PC-3 (cell line): ENCODE measurements around the gene PTPRQ.

ENCODE experiments used
- EZH2 ChIP-seq: fragments of 300-600 bp; sonication (generic); IDR thresholded peaks from one replicate; pipeline ENCODE4 v1.6.1; 2017; ENCODE audit warnings: antibody characterized with exemption, mild to moderate bottlenecking, low read length; ENCODE audit not compliant: unreplicated experiment
- TF ChIP-seq, protein P1 (sequence below): fragments of 300-600 bp; sonication (generic); conservative IDR thresholded peaks from 2 replicates; pipeline ENCODE4 v1.5.1; 2017; ENCODE audit warnings: antibody characterized with exemption, low read depth, mild to moderate bottlenecking, low read length

DNA sequence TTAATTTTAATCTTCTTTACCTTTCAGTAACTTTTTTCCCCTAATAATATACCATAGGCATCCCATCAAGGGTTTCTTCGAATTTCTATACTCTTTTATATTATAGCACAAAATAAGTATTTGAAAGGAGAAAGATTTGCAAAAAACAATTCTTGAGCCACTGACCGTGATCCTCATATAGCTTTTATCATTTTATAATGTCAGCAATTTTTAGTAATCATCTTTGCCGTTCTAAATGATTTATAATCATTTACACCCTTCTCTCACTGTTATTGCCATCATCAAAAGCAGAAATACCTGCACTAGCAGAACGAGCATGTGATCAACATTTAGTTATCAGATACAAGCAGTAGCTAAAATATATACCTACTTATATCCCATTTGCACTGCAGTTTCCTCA is 16.9 kb downstream of the PTPRQ start:
- TF ChIP-seq, protein P1, sequence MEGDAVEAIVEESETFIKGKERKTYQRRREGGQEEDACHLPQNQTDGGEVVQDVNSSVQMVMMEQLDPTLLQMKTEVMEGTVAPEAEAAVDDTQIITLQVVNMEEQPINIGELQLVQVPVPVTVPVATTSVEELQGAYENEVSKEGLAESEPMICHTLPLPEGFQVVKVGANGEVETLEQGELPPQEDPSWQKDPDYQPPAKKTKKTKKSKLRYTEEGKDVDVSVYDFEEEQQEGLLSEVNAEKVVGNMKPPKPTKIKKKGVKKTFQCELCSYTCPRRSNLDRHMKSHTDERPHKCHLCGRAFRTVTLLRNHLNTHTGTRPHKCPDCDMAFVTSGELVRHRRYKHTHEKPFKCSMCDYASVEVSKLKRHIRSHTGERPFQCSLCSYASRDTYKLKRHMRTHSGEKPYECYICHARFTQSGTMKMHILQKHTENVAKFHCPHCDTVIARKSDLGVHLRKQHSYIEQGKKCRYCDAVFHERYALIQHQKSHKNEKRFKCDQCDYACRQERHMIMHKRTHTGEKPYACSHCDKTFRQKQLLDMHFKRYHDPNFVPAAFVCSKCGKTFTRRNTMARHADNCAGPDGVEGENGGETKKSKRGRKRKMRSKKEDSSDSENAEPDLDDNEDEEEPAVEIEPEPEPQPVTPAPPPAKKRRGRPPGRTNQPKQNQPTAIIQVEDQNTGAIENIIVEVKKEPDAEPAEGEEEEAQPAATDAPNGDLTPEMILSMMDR, result no peak
- TF ChIP-seq EZH2, result no peak
